Heart right ventricle (tissue), 16 donors: Measurements from ENCODE around the gene EMCN. TPM values are rescaled to one million over a fixed set of nuclear protein-coding genes. Genes with fewer than 3 reads are reported as not detected.
A peak's percentile ranks its signal among the peaks of the same experiment; 100 is the strongest.

Experiments
- ATAC-seq, 8 donors: fragments of 200-7000 bp; cut with Tn5 transposase; one replicate each; pipeline ENCODE4 v1.9.1; 2020; ENCODE audit warnings: mild to moderate bottlenecking in 8 of 8, moderate library complexity in 8 of 8, moderate number of reproducible peaks in 1 of 8
- DNase-seq, 2 donors: peaks; one replicate each; pipeline ENCODE4 v3.0.0-alpha.2; 2020
- H3K27ac ChIP-seq, 10 donors: fragments of 200-600 bp; sonication (generic) in 2 of 10; one replicate each; pipeline versions ENCODE4 v1.5.0 to v1.8.0; 2020 to 2022; ENCODE audit warnings: mild to moderate bottlenecking in 3 of 10
- H3K27me3 ChIP-seq, 7 donors: fragments of 200-600 bp; one replicate each; pipeline ENCODE4 v1.8.0; 2021 to 2022; ENCODE audit warnings: mild to moderate bottlenecking in 2 of 7
- H3K36me3 ChIP-seq, 9 donors: fragments of 200-600 bp; sonication (generic) in 1 of 9; one replicate each; pipeline versions ENCODE4 v1.5.0 to v1.8.0; 2020 to 2022; ENCODE audit warnings: mild to moderate bottlenecking in 2 of 9
- H3K4me1 ChIP-seq, 9 donors: fragments of 200-600 bp; sonication (generic) in 1 of 9; one replicate each; pipeline versions ENCODE4 v1.5.0 to v1.8.0; 2020 to 2022; ENCODE audit warnings: mild to moderate bottlenecking in 4 of 9
- H3K4me3 ChIP-seq, 10 donors: fragments of 200-600 bp; sonication (generic) in 2 of 10; one replicate each; pipeline versions ENCODE4 v1.5.0 to v1.8.0; 2020 to 2022; ENCODE audit warnings: mild to moderate bottlenecking in 7 of 10, moderate library complexity in 2 of 10
- H3K9me3 ChIP-seq, 11 donors: fragments of 200-600 bp in 10 of 11; sonication (generic) in 2 of 11; one replicate each; pipeline versions ENCODE4 v1.5.0 to v1.8.0; 2013 to 2022; ENCODE audit warnings: mild to moderate bottlenecking in 2 of 11, control low read depth in 1 of 11, moderate library complexity in 1 of 11
- CTCF ChIP-seq, 9 donors: fragments of 200-600 bp; sonication (generic) in 2 of 9; IDR thresholded peaks; one replicate each; pipeline versions ENCODE4 v1.5.0 to v1.8.0; 2021 to 2022; ENCODE audit warnings: antibody characterized with exemption in 9 of 9, mild to moderate bottlenecking in 5 of 9, moderate library complexity in 1 of 9
- WGBS, 2 donors: extraction: QIAGEN DNeasy Blood & Tissue Kit; methylation state at CpG; one replicate each; pipeline ENCODE4 v1.1.7; 2013; ENCODE audit warnings: inconsistent platforms in 1 of 2; 5-methylcytosine and 5-hydroxymethylcytosine counted together
- intact Hi-C, 10 donors: fragments of 100-400 bp; cut with DNase I; formaldehyde crosslinking; loops; one replicate each; pipeline versions ENCODE4 v1.11.1 to v1.14.2; 2022
- polyA plus RNA-seq, 2 donors: library from polyadenylated mRNA; stranded (reverse); fragments of 200-250 nt; gene quantifications; one replicate each; pipeline ENCODE4 v1.2.3, GENCODE V29; 2013
- total RNA-seq, 10 donors: library from RNA; stranded (reverse); fragmentation: NEBNext Ultra II Directional in 3 of 10; extraction: Animal tissue kit (Norgen Biotek cat#: 25700) in 3 of 10; gene quantifications; one replicate each; pipeline versions ENCODE4 v1.2.1 to v1.2.4, GENCODE V29; 2021 to 2023
- donor health status: Arrhythmogenic right ventricular cardiomyopathy.
- donor health status: ischemic (EF 13 %, LVEDD 7.1; RV severe dilation, severe dysfunction).
- donor health status: healthy with polysubstance abuse.
- donor health status: DM: no; HTN: yes; CAD: no.
- donor health status: DM: no; HTN: no; CAD: no.
- donor health status: ischemic (EF 25% LVEDD 6.9; RV normal size, moderate dysfunction).
- donor health status: ischemic (EF 25% LVEDD 5.7; RV mildly dilated, moderate dysfunction).
- donor health status: healthy.
- donor health status: DM: yes; HTN: yes; CAD: no.
- donor health status: Ischemic cardiomyopathy.
- donor health status: ischemic (EF 35%, LVEDD 5.7; RV mildly dilated, moderate dysfunction).
- donor health status: nonischemic (EF 11% LVEDD 7.7; RV severe dilation, severe dysfunction).
- donor health status: DM: yes; HTN: yes; CAD: no.
- donor health status: PGD.
- donor health status: ischemic (EF 29% LVEDD 5.4; RV normal size, mild dysfunction).
- donor health status: nonischemic (EF 23%, LVEDD 6.1; RV moderate dilation, normal function).

The EMCN gene
- total and polyA plus RNA-seq, 12 donors = 14.8 to 49.0 (median 32.3) TPM

- Histone ChIP-seq H3K4me3 (peak overlapping the region in 3 of 10 donors; percentile 9 to 21 (median 10)), H3K27ac (peak overlapping the region in 5 of 10 donors; percentile 6 to 56 (median 37)), H3K4me1 (peaks cover 0 to 37% (median 8%) of the 10 kb centered on the region in 9 donors), H3K36me3 (peaks cover 0 to 16% (median 0%) of the 10 kb centered on the region in 9 donors), H3K27me3 (no peaks in the 10 kb centered on the region), H3K9me3 (no peaks in the 10 kb centered on the region)
- intact Hi-C loops = loop anchor here in 6 of 10 donors (2.0 to 10.0 kb wide), 7 partner anchors 93 to 327 kb away; partner anchors contain the start of gene EMCN (in 1 of the 6)
- ATAC-seq = peak in 6 of 8 donors; percentile 43 to 81 (median 58)
- TF ChIP-seq CTCF (IDR thresholded peaks at IDR 0.05) = peak; percentile 18 to 77 (median 57)
- DNase-seq = no peak
- WGBS, 2 donors = 30 to 35% methylated on average over 3 of the region's 3 CpGs
These were observed 96.4 kb downstream of the EMCN start for GRCh38 chr4:100421361-100421978.

- WGBS, 2 donors = 30 to 38% methylated on average over 2 of the region's 2 CpGs
- intact Hi-C loops = loop anchor here in 6 of 10 donors (2.0 to 10.0 kb wide), 7 partner anchors 94 to 326 kb away; partner anchors contain the start of gene EMCN (in 1 of the 6)
- DNase-seq (no peak), ATAC-seq (peak in 3 of 8 donors; percentile 44 to 66 (median 50))
- Histone ChIP-seq H3K27ac (peak overlapping the region in 3 of 10 donors; percentile 37 to 61 (median 48)), H3K4me3 (no peak overlapping the region), H3K4me1 (peaks cover 0 to 37% (median 8%) of the 10 kb centered on the region in 9 donors), H3K27me3 (no peaks in the 10 kb centered on the region), H3K9me3 (no peaks in the 10 kb centered on the region), H3K36me3 (peaks cover 0 to 20% (median 0%) of the 10 kb centered on the region in 9 donors)
- no peak for TF ChIP-seq CTCF (IDR thresholded peaks at IDR 0.05)
These were observed 97.3 kb downstream of the EMCN start for GRCh38 chr4:100420571-100420970.

GRCh38 chr4:100417565-100417964 lies 100.3 kb downstream of the EMCN start:
- H3K27me3 ChIP-seq = no peaks in the 10 kb centered on the region
- no peak overlapping the region for H3K27ac ChIP-seq
- ATAC-seq = no peak
- WGBS, 2 donors = 28 to 41% methylated on average over 1 of the region's 1 CpG
- H3K36me3 ChIP-seq = peaks cover 0 to 43% (median 0%) of the 10 kb centered on the region in 9 donors
- intact Hi-C loops = no loop called here
- H3K4me1 ChIP-seq = peaks cover 0 to 26% (median 6%) of the 10 kb centered on the region in 9 donors
- H3K4me3 ChIP-seq = no peak overlapping the region
- H3K9me3 ChIP-seq = no peaks in the 10 kb centered on the region
- no peak for DNase-seq
- no peak for TF ChIP-seq CTCF (IDR thresholded peaks at IDR 0.05)

GRCh38 chr4:100414016-100414790 lies 103.6 kb downstream of the EMCN start:
- ATAC-seq = no peak
- no peak overlapping the region for H3K27ac ChIP-seq

More at GRCh38 chr4:100414016-100414790, 103.6 kb downstream of the EMCN start:
- Histone ChIP-seq H3K9me3 (no peaks in the 10 kb centered on the region), H3K27me3 (no peaks in the 10 kb centered on the region), H3K4me3 (no peak overlapping the region), H3K4me1 (no peaks in the 10 kb centered on the region), H3K36me3 (peaks cover 0 to 64% (median 0%) of the 10 kb centered on the region in 9 donors)
- intact Hi-C loops = no loop called here
- WGBS, 2 donors = 90 to 93% methylated on average over 3 of the region's 3 CpGs
- DNase-seq = no peak
- TF ChIP-seq CTCF (IDR thresholded peaks at IDR 0.05) = no peak
